Ectodermal cell (in vitro differentiated cells): Measurements from ENCODE around the gene CFTR.

Experiments used
- H3K27ac ChIP-seq: 2 replicates; pipeline ENCODE4 v1.7.0; 2013; ENCODE audit warnings: mild to moderate bottlenecking, low read depth, low read length; ENCODE audit not compliant: insufficient read depth, poor library complexity, severe bottlenecking
- H3K27me3 ChIP-seq: 2 replicates; pipeline ENCODE4 v1.7.0; 2013; ENCODE audit warnings: mild to moderate bottlenecking, low read length; ENCODE audit not compliant: insufficient read depth, control insufficient read depth, poor library complexity, severe bottlenecking
- H3K36me3 ChIP-seq: one replicate; pipeline ENCODE4 v1.7.0; 2013; ENCODE audit warnings: low read length; ENCODE audit not compliant: control insufficient read depth, insufficient read depth
- H3K4me1 ChIP-seq: one replicate; pipeline ENCODE4 v1.7.0; 2013; ENCODE audit warnings: low read length; ENCODE audit not compliant: control insufficient read depth, insufficient read depth
- H3K4me3 ChIP-seq: 2 replicates; pipeline ENCODE4 v1.7.0; 2013; ENCODE audit warnings: low read depth, low read length, control low read depth; ENCODE audit not compliant: insufficient read depth
- H3K9me3 ChIP-seq: 2 replicates; pipeline ENCODE4 v1.7.0; 2013; ENCODE audit warnings: mild to moderate bottlenecking, low read length, moderate library complexity; ENCODE audit not compliant: control insufficient read depth
- whole genome bisulfite sequencing, 2 experiments: methylation state at CpG; one replicate each; pipeline ENCODE4 v1.1.7; 2013; ENCODE audit warnings: missing lambda C conversion rate in 2 of 2; 5-methylcytosine and 5-hydroxymethylcytosine counted together

CFTR gene

GRCh38 chr7:117581424-117581823, 101.6 kb downstream of the CFTR start:
- H3K9me3 ChIP-seq, result no peaks in the 10 kb centered on the region
- WGBS, 2 experiments, result 86 to 92% methylated on average over 1 of the region's 1 CpG
- H3K27me3 ChIP-seq, result no peaks in the 10 kb centered on the region
- no peaks in the 10 kb centered on the region for H3K4me1 ChIP-seq
- H3K36me3 ChIP-seq, result no peaks in the 10 kb centered on the region
- H3K4me3 ChIP-seq, result no peak overlapping the region
- H3K27ac ChIP-seq, result no peak overlapping the region

- WGBS, 2 experiments, result 88% methylated on average over 1 of the region's 1 CpG
- H3K27me3 ChIP-seq, result no peaks in the 10 kb centered on the region
- no peaks in the 10 kb centered on the region for H3K36me3 ChIP-seq
- no peaks in the 10 kb centered on the region for H3K9me3 ChIP-seq
- H3K4me3 ChIP-seq, result no peak overlapping the region
- no peaks in the 10 kb centered on the region for H3K4me1 ChIP-seq
- no peak overlapping the region for H3K27ac ChIP-seq
These were observed 102.4 kb downstream of the CFTR start for GRCh38 chr7:117582219-117582704.

GRCh38 chr7:117587931-117588330, 108.1 kb downstream of the CFTR start:
- Histone ChIP-seq H3K27me3 (no peaks in the 10 kb centered on the region), H3K27ac (no peak overlapping the region), H3K4me3 (no peak overlapping the region), H3K36me3 (no peaks in the 10 kb centered on the region), H3K4me1 (no peaks in the 10 kb centered on the region), H3K9me3 (no peaks in the 10 kb centered on the region)
- WGBS, 2 experiments, result 88 to 100% methylated on average over 1 of the region's 1 CpG

- Histone ChIP-seq H3K36me3 (no peaks in the 10 kb centered on the region), H3K4me1 (no peaks in the 10 kb centered on the region), H3K9me3 (no peaks in the 10 kb centered on the region), H3K27ac (no peak overlapping the region), H3K27me3 (no peaks in the 10 kb centered on the region), H3K4me3 (no peak overlapping the region)
- 80 to 85% methylated on average over 1 of the region's 1 CpG for WGBS, 2 experiments
These were observed 108.5 kb downstream of the CFTR start for GRCh38 chr7:117588352-117588794.

GRCh38 chr7:117590191-117590590, 110.4 kb downstream of the CFTR start:
- WGBS, 2 experiments, result 92% methylated on average over 1 of the region's 1 CpG; no CpG with 5 or more reads in 1 of the 2 experiments
- no peaks in the 10 kb centered on the region for H3K4me1 ChIP-seq
- no peaks in the 10 kb centered on the region for H3K27me3 ChIP-seq
- no peaks in the 10 kb centered on the region for H3K36me3 ChIP-seq
- H3K9me3 ChIP-seq, result no peaks in the 10 kb centered on the region
- no peak overlapping the region for H3K27ac ChIP-seq
- H3K4me3 ChIP-seq, result no peak overlapping the region

- Histone ChIP-seq H3K4me3 (no peak overlapping the region), H3K36me3 (no peaks in the 10 kb centered on the region), H3K27me3 (no peaks in the 10 kb centered on the region), H3K27ac (no peak overlapping the region), H3K4me1 (no peaks in the 10 kb centered on the region), H3K9me3 (no peaks in the 10 kb centered on the region)
- WGBS, 2 experiments, result 77 to 81% methylated on average over 11 of the region's 11 CpGs
These were observed 112.3 kb downstream of the CFTR start for GRCh38 chr7:117592011-117592635.

GRCh38 chr7:117596134-117596533, 116.3 kb downstream of the CFTR start:
- WGBS, 2 experiments, result 95 to 98% methylated on average over 21 of the region's 21 CpGs
- no peak overlapping the region for H3K27ac ChIP-seq
- H3K36me3 ChIP-seq, result no peaks in the 10 kb centered on the region
- H3K4me3 ChIP-seq, result no peak overlapping the region
- H3K4me1 ChIP-seq, result no peaks in the 10 kb centered on the region
- H3K27me3 ChIP-seq, result no peaks in the 10 kb centered on the region
- H3K9me3 ChIP-seq, result no peaks in the 10 kb centered on the region

- 48 to 58% methylated on average over 2 of the region's 2 CpGs for WGBS, 2 experiments
These were observed 117.9 kb downstream of the CFTR start for GRCh38 chr7:117597755-117598154.

GRCh38 chr7:117600911-117601310, 121.1 kb downstream of the CFTR start:
- Histone ChIP-seq H3K27ac (no peak overlapping the region), H3K9me3 (no peaks in the 10 kb centered on the region), H3K4me1 (no peaks in the 10 kb centered on the region), H3K4me3 (no peak overlapping the region), H3K27me3 (no peaks in the 10 kb centered on the region), H3K36me3 (no peaks in the 10 kb centered on the region)
- 80 to 88% methylated on average over 1 of the region's 2 CpGs for WGBS, 2 experiments

More at GRCh38 chr7:117597755-117598154, 117.9 kb downstream of the CFTR start:
- H3K36me3 ChIP-seq, result no peaks in the 10 kb centered on the region
- H3K27ac ChIP-seq, result peak overlapping the region; percentile 17
- no peak overlapping the region for H3K4me3 ChIP-seq
- no peaks in the 10 kb centered on the region for H3K9me3 ChIP-seq
- H3K27me3 ChIP-seq, result no peaks in the 10 kb centered on the region
- no peaks in the 10 kb centered on the region for H3K4me1 ChIP-seq

- H3K4me3 ChIP-seq, result no peak overlapping the region
- H3K27ac ChIP-seq, result no peak overlapping the region
- no peaks in the 10 kb centered on the region for H3K36me3 ChIP-seq
- no peaks in the 10 kb centered on the region for H3K4me1 ChIP-seq
- no peaks in the 10 kb centered on the region for H3K9me3 ChIP-seq
- WGBS, 2 experiments, result 89 to 94% methylated on average over 4 of the region's 4 CpGs
- H3K27me3 ChIP-seq, result no peaks in the 10 kb centered on the region
These were observed 123.8 kb downstream of the CFTR start for GRCh38 chr7:117603627-117604026.
